HepG2 (cell line): ENCODE results near the gene RNASE11. TPM values are rescaled to one million over a fixed set of nuclear protein-coding genes. Genes with fewer than 3 reads are reported as not detected.

Experiments used
- AGO2 ChIP-seq: fragments of 200-400 bp; formaldehyde crosslinking; optimal IDR thresholded peaks from 2 replicates; pipeline ENCODE3; 2017; ENCODE audit warnings: mild to moderate bottlenecking, low read depth, low read length, moderate library complexity
- E2F5 ChIP-seq: sonication (generic); formaldehyde crosslinking; conservative IDR thresholded peaks from 2 replicates; pipeline ENCODE4 v1.4.0; 2020; ENCODE audit warnings: missing genetic modification reagents
- KDM5B ChIP-seq: sonication (generic); formaldehyde crosslinking; IDR thresholded peaks from 2 replicates; pipeline ENCODE4 v1.4.0; 2020; ENCODE audit warnings: missing genetic modification reagents, mild to moderate bottlenecking, borderline replicate concordance
- RFX5 ChIP-seq: IDR thresholded peaks from 2 replicates; pipeline ENCODE4 v1.6.1; 2011; ENCODE audit warnings: low read depth, low read length, improper control_type of control experiment
- SIN3B ChIP-seq: fragments of 150-350 bp; IDR thresholded peaks from 2 replicates; pipeline ENCODE4 v1.6.1; 2014; ENCODE audit warnings: low read length
- TFE3 ChIP-seq: IDR thresholded peaks from 2 replicates; pipeline ENCODE4 v1.6.1; 2016
- ZBTB14 ChIP-seq: sonication (generic); formaldehyde crosslinking; IDR thresholded peaks from 2 replicates; pipeline ENCODE4 v1.4.0; 2020; ENCODE audit warnings: missing genetic modification reagents
- ZBTB21 ChIP-seq: sonication (generic); formaldehyde crosslinking; IDR thresholded peaks from 2 replicates; pipeline ENCODE4 v1.4.0; 2020; ENCODE audit warnings: missing genetic modification reagents
- ZNF446 ChIP-seq: sonication (generic); formaldehyde crosslinking; IDR thresholded peaks from 2 replicates; pipeline ENCODE4 v1.5.0; 2020; ENCODE audit warnings: mild to moderate bottlenecking, missing genetic modification reagents
- ZNF567 ChIP-seq: sonication (generic); formaldehyde crosslinking; IDR thresholded peaks from 2 replicates; pipeline ENCODE4 v1.8.1; 2023; ENCODE audit warnings: mild to moderate bottlenecking, missing genetic modification reagents, borderline replicate concordance
- ZNF605 ChIP-seq: sonication (generic); formaldehyde crosslinking; IDR thresholded peaks from 2 replicates; pipeline ENCODE4 v1.8.0; 2022; ENCODE audit warnings: mild to moderate bottlenecking, missing genetic modification reagents
- ZNF691 ChIP-seq: sonication (generic); formaldehyde crosslinking; IDR thresholded peaks from 2 replicates; pipeline ENCODE4 v1.4.0; 2020; ENCODE audit warnings: missing genetic modification reagents, low read depth, mild to moderate bottlenecking, borderline replicate concordance
- ZNF800 ChIP-seq: sonication (generic); formaldehyde crosslinking; IDR thresholded peaks from 2 replicates; pipeline ENCODE4 v1.4.0; 2020; ENCODE audit warnings: missing genetic modification reagents
- ZSCAN22 ChIP-seq: sonication (generic); formaldehyde crosslinking; IDR thresholded peaks from 2 replicates; pipeline ENCODE4 v1.4.0; 2020; ENCODE audit warnings: mild to moderate bottlenecking, missing genetic modification reagents
- polyA plus RNA-seq, 8 experiments: library from polyadenylated mRNA; depleted of rRNA in 3 of 8; stranded (reverse) in 7 of 8; unstranded in 1 of 8; fragments of >200 nt; fragmentation: Illumina TruSeq in 4 of 8; extraction: Trizol in 4 of 8; gene quantifications; 2 replicates each; pipeline versions ENCODE4 v1.2.1 to v1.2.3, GENCODE V29; 2011 to 2016; ENCODE audit warnings: low read depth in 4 of 8, missing spikeins in 1 of 8, mixed read lengths in 1 of 8; ENCODE audit not compliant: insufficient read depth in 1 of 8
- total RNA-seq, 5 experiments: library from RNA; depleted of rRNA; stranded (reverse); fragments of >200 nt; fragmentation: Illumina TruSeq; extraction: Trizol; gene quantifications; 2 replicates each; pipeline ENCODE4 v1.2.3, GENCODE V29; 2016; ENCODE audit warnings: low read depth in 1 of 5

The RNASE11 gene
- total and polyA plus RNA-seq, 2 of the 13 experiments (the other 11 are each of a cell fraction or from before 2014, with no cell fraction given), result not detected

- no peak for TF ChIP-seq TFE3 (CRISPR knock-in tag)
- no peak for TF ChIP-seq ZNF446 (CRISPR knock-in tag)
- TF ChIP-seq ZNF800, result no peak; the same call in 1 of the 2 replicates
- no peak for TF ChIP-seq ZNF605 (CRISPR knock-in tag)
- no peak for TF ChIP-seq ZBTB21 (CRISPR knock-in tag)
- no peak for TF ChIP-seq RFX5
- TF ChIP-seq AGO2, result no peak
- peak; percentile 14; the same call in 1 of the 2 replicates for TF ChIP-seq ZBTB14 (CRISPR knock-in tag)
- TF ChIP-seq E2F5 (CRISPR knock-in tag), result 0 out of 2 replicates have a peak, but pooled peaks have one; percentile 1
- no peak for TF ChIP-seq KDM5B (CRISPR knock-in tag)
- TF ChIP-seq SIN3B, result 0 out of 2 replicates have a peak, but pooled peaks have one; percentile 7
- 0 out of 2 replicates have a peak, but pooled peaks have one; percentile 12 for TF ChIP-seq ZNF567 (CRISPR knock-in tag)
- TF ChIP-seq ZNF691 (CRISPR knock-in tag), result no peak; the same call in 1 of the 2 replicates
- TF ChIP-seq ZSCAN22 (CRISPR knock-in tag), result 0 out of 2 replicates have a peak, but pooled peaks have one; percentile 6
Observed at GRCh38 chr14:20614038-20614840, 26.4 kb upstream of the RNASE11 start (continued).
